CD4-positive, alpha-beta T cell treated with Interleukin-15 for 4 hours (primary cell): Measurements from ENCODE around the gene KIAA1671.
"Not testable (repeated sequence)": the region's sequence is repeated elsewhere in the genome, so short reads cannot be mapped to it uniquely, and the experiment has no call there.

ENCODE experiments used
- DNase-seq: peaks from one replicate; pipeline ENCODE4 v3.0.0-alpha.2; 2020; ENCODE audit warnings: low spot score

The KIAA1671 gene

DNA sequence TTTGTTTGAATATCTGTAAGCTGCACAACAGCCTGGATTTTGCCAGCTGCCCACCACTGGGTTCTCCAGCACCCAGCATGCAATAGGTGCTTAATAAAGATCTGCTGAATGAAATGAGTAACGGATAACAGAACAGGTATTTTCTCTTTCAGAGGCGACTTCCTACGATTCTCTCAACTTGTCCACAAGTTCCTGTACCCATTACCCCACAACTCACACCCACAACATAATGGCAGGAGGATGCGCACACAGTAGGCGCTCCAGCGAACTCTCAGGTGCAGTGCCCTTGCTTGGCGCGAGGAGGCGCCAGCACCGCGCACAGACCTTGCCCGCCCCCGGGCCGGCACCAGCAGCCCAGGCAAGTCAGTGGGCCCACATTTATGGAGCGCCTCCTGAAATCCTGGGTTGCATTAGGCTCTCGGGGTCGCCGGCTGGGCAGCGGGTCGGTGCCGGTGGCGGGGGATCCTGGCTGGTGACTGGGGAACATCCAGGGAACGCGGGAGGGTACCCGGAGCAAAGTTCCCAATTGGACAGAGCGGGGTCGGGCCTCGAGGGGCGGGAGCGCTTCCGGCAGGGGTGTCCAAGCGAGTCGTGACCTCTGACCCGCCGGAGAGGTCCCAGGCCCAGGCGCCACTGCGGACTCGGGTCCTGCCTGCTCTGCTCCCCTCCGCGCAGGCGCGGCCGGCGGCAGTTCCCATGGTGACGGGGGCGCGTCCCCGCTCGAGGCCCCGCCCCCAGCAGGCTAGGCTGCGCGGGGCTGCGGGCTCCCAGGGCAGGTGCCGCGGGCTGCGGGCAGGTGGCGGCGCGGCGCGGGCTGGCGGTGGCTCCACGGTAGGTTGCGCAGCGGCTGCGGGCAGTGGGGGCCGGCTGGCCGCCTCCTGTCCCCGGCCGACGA, at the start of gene KIAA1671:
KIAA1671 (plus strand) TSS at position 775 of the 895 bp plus-strand sequence. CDS start 75,284 bp downstream, outside the sequence.
- peak; percentile 83 for DNase-seq

DNA sequence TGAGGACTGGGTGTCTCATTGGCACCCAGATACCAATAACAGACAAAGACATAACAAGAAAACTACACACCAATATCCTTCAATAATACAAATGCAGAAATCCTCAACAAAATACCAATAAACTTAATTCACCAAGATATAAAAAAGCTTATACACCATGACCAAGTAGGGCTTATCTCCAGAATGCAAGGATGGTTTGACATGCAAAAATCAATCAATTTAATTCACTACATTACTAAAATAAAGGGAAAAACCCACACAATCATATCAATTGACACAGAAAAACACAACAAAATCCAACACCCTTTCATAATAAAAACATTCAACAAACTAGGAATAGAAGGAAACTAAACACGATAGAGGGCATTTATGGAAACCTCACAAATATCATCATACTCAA, 46.6 kb upstream of the KIAA1671 start:
- DNase-seq: no peak

DNA sequence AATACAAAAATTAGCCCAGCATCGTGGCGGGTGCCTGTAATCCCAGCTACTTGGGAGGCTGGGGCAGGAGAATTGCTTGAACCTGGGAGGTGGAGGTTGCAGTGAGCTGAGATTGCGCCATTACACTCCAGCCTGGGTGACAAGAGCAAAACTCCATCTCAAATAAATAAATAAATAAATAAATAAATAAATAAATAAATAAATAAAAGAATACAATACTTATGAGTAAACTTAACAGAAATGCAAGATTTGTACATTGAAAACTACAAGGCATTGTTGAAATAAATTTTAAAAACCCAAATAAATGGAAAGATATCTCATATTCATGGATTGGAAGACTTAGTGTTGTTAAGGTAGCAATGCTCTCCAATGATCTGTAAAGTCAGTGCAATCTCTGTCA, 45.4 kb upstream of the KIAA1671 start:
- not testable (repeated sequence) for DNase-seq

DNA sequence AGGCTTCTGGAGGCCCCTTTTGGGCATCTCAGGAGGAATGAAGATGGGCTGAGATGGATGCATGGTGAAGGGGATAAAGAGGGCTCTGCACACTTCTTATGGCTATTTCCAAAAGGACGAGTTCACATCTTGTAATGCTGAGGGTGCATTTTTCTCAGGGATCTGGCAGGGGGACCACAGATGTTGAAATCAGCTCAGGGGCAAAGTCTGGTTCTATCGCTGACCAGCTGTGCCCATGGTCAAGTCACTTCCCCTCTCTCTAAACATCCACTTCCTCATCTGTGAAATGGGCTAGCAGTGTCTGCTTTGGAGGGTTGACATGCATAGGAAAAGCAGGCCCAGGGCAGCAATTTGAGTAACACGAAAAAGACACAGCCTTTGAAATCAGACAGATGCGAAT, 32.5 kb upstream of the KIAA1671 start:
- DNase-seq: no peak

DNA sequence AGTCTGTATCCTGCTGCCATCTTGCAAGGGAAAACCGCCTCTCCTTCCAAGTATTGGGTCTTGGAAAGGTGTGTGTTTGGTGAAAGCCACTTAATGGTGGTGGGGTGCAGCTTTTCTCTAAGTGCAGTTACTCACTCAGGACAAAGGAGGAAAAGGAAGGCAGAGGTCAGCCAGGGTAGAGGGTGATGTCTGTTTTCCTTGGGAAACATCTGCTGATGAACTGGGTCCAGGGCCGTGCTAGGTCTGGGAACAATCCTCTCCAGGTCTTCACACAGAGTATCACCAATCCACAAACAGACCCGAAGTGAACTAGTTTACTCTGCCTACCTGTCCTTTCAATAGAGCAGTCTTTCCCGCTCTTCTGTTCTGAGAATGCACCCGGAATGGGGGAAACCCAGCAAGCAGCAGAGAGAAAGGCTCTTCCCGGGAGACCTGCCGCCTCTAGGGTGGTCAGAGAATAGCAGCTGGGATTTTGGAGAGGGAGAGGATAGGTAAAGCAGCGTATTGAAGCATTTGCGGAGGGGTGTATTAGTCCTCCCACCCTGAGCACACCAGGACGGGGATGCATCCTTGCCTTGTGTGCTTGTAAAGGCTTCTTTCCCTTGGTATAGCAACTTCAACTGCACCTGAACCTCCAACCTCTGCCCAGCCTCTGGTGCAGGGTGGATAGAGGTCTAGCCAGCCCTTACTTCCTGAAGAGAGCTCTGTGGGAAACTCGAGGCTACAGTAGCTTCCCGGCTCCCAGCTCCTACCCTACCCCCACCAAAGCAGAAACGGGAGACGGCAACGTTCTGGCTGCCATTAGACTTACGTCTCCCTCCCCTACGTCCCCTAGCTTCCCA, 26.7 kb upstream of the KIAA1671 start:
- no peak for DNase-seq

DNA sequence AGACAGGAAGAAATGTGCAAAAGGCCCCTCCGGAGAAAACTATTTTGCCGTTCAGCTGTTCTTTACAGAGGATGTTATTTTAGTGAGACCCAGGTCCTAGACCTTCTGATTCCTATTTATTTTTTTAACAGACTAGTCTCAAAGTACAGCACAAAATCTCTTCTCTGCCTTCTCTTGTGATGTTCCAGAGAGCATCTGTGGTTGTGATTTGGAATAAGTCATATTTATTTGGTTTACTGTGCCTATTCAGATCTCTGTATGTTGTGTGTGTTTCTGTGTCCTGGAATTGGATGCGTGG, 26.1 kb upstream of the KIAA1671 start:
- no peak for DNase-seq

DNA sequence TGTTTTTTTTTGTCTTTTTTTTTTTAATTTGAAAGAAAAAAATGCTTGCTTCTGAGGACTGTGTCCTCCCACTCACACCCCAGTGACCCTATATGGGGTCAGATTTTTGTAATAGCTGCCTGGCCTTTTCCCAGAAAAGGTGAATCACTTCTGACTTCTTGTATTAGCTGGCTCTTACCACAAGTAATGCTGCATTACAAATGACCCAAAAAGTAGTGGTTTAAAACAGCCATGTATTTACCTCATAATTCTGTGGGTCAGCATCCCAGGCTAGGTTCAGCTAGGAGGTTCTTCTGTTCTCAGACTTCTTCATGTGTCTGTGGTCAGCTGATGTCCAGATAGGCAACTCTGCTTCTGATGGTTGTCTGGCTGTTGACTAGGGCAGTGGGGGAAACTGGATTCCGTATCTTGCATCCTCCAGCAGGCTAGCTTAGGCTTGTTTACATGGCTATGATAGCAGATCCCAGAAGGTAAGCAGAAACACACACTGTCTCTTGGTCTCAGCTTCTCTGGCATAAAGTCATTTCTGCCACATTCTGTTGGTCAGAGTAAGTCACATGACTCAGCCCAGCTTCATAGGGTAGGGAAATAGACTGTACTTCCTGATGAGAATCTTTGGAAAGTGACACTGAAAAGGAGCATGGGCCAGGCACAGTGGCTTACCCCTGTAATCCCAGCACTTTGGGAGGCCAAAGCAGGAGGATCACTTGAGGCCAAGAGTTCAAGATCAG, 25.5 kb upstream of the KIAA1671 start:
- DNase-seq: no peak

DNA sequence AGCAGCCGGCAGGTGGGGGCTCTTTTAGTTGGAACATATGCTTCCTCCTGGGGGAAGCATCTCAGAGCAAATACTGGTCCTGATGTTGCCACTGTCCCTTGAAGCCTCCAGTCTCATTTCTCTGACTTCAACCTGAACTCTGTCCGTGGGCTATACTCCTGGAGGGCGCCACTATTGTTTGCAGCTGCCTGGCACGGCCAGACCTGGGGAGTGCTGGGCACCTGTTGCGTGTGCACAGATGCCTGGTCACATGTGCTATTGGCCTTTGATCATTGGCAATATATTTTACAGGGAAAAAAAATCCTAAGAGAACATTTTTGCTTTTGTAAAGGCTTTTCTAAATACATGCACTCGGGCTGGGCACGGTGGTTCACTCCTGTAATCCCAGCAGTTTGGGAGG, 24.2 kb upstream of the KIAA1671 start:
- no peak for DNase-seq

DNA sequence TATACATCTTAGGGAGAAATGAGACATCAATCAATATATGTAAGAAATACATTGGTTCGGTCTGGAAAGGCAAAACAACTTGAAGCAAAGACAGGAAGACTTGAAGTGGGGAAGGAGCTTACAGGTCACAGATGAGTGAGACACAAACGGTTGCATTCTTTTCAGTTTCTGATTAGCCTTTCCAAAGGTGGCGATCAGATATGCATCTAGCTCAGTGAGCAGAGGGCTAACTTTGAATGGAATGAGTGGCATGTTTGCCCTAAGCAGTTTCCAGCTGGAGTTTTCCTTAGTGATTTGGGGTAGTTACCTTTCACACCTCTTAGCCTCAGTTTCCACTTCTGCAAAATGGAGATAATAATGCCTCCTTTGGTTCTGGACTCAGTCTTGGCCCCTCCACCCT, 21.8 kb upstream of the KIAA1671 start:
- no peak for DNase-seq

DNA sequence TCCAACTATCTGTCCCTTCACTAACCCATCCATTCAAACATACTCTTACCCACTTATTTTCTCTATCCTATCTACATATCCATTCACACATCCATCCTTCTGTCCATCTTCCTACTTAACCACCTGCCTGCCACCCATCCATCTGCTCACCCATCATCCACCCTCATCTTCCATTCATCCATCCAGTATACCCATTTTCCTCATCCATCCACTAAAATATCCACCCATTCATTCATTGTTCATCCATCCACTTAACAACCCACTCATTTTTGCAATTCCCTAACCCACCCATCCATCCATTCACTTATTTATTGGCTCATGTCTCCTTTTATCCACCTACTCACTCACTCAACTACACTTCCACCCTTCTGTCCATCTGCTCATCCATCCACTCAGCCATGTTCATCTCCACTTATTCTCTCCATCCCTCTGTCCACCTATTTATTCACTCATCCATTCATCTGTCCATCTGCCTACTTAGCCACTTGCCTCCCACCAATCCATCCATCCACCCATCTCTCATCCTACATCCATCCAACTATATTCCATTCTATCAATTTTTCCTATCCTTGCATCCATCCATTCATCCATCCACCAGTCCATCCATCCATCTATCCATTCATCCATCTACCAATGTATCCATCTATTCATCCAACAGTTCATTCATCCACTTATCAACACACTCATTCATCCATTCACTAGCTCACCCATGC, 16.6 kb upstream of the KIAA1671 start:
- DNase-seq: no peak

DNA sequence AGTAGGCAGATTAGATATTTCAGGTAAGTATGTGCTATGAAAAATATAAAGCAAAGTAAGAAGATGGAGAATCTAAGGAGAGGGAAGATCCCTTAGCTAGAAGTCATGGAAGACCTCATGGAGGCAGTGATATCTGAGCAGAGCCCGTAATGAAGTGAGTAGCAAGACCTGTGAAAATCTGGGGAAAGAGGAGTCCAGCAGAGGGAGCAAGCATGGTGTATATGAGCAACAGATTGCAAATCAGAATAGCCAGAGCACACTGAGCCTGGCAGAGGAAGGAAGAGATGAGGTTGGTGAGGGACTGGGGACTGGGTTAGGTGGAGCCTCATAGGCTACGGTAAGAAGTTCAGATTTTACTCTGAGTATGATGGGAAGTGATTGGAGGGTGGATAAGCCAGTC, 15.4 kb upstream of the KIAA1671 start:
- no peak for DNase-seq

DNA sequence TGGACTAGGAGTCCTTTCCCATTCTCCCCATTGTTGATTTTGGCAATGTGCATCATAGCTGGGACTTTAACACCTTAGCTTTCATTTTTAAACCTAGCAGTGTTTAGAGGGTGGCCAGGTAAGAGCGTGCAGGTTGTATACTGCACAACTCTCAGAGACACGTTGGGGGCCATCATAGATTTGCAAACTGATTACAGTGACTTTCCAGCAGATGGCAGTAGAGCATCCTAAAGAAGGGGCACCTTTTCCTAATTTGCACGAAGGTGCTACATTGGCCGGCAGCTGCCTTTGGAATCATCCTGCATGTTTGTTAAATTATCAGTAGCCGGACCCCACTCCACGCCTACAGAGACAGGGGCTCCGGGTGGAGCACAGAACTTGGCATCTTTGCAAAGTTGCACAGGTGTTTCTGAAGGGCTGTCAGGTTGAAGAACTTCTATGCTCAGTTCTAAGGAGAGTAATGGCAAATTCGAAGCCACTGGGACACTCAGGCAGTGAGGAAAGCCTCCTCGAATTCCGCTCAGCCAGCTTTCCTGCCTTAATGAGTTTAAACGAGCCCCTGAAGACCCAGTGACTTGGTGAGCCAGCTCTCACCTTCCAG, 13.7 kb upstream of the KIAA1671 start:
- DNase-seq: peak; percentile 53

DNA sequence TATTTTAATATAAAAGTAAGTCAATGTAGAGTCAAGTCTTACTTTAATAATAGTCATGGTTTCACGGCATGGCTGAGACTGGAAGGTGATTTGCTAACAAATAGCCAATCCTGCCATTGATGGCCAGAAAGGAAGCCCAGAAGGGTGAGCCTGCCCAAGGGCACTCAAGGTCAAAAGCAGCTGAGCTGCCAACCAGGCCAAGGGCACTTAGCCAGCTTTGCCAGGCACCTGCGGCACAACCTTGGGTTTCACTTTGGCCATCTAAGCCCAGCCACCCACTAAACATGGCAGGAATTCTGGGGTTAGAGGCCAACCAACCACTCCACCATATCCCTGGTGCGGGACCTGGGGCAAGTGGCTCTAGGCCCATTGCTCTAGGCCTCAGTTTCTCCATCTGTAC, 10.2 kb upstream of the KIAA1671 start:
- DNase-seq: no peak

DNA sequence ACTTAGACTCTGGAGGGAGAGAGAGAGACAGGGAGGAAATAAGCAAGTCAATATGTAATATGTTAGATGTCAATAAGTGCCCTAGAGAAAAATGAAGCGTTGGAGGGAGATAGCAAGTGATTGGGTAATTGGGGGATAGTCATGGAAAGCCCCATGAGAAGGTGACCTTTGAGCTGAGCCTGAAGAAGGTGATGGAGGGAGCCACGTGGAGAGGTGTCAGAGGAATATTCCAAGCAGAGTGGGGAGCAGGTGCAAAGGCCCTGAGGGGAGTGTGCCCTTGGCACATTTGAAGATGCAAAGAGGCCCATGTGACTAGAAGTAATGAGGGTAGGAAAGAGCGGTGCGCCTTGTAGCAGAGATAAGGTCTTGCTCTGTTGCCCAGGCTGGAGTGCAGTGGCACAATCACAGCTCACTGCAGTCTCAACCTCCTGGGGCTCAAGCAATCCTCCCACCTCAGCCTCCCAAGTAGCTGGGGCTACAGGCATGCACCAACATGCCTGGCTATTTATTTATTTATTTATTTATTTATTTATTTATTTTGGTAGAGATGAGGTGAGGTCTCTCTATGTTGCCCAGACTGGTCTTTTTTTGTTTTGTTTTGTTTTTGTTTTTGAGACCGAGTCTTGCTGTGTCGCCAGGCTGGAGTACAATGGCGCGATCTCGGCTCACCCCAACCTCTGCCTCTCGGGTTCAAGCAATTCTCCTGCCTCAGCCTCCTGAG, 8.1 kb upstream of the KIAA1671 start:
- DNase-seq: no peak

DNA sequence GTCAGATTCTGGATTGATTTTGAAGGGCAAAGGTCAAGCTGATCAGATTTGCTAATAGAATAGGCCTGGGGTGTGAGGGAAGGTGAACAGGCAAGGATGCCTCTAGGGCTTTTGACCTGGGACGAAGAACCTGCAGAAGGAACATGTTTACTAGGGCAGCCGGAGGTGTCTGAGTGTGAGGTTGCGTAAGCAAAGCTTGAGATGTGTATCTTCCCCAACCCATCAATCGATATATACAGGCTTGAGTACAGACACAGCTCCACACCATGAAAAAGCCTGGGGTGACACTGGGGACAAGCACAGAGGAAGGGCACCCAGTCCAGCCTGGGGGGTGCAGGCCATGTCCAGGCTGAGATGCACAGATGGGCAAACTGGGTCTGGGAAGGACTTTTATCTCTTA, 7.1 kb upstream of the KIAA1671 start:
- no peak for DNase-seq

DNA sequence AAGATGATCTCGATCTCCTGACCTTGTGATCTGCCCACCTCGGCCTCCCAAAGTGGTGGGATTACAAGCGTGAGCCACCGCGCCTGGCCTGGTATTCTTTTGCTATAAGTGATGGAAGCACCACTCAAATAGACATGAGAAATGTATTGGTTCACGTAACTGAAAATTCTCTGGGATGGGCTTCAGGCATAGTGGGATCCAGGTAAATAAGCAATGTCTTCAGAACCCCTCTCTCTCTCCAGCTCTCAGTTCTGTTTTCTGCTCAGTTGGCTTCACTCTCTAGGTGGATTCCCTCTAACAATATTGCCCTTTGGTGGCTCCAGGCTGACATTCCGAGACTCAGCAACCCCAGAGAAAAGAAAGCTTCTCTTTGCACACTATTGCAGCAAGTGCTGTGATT, 5.1 kb upstream of the KIAA1671 start:
- DNase-seq: no peak

DNA sequence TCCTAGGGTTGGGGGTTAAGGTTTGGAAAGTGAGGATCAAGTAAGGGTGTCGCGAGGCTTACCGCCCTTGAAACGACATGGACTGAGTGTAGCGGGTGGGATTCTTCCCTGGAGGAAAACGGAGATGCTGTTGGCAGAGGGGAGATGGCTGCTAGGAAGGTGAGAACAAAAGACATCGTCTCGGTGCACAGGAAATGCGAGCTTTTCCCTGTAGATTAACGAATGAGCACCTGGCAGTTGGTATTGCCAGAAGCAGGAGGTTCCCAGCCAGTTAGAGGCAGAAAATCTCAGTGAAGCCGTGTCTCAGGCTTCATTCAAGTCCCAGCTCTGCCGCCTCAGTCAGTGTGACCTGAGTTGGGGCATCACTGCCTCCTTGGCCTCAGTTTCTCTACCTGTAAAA, 4.6 kb upstream of the KIAA1671 start:
- DNase-seq: no peak

DNA sequence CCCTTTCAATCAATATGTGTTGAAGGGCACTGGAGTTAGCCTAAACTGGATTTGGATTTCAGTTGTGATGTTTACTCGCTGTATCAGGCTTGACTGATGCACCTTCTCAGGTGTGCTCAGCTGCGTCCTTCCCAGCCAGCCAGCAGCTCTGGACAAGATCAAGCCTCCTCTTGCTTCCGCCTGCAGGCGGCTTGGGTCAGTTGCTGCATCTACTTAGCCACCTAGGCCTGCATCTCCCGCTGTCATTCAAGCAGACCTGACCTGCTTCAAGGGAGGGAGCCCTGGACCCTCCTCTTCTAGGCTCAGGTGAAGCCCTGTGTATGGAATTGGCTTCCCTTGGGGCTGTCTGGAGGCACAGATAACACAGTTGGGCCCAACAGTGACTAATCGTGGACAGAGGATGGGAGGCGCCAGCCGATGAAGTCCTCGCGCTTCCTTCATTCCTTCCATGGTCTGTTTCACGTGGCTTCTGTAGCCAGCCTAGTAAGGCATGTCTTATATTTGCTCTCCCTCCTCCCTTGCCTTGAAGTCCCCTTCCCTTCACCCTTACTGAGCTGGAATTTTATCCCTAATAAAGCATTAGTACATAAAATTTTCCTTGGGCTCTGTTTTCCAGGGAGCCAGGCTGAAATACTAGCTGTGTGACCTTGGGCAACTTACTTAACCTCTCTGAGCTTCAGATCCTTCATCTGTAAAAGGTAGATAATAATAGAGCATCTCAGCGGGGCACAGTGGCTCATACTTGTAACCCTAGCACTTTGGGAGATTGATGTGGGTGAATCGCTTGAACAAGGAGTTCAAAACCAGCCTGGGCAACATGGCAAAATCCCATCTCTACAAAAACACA, 3.9 kb upstream of the KIAA1671 start:
- no peak for DNase-seq

DNA sequence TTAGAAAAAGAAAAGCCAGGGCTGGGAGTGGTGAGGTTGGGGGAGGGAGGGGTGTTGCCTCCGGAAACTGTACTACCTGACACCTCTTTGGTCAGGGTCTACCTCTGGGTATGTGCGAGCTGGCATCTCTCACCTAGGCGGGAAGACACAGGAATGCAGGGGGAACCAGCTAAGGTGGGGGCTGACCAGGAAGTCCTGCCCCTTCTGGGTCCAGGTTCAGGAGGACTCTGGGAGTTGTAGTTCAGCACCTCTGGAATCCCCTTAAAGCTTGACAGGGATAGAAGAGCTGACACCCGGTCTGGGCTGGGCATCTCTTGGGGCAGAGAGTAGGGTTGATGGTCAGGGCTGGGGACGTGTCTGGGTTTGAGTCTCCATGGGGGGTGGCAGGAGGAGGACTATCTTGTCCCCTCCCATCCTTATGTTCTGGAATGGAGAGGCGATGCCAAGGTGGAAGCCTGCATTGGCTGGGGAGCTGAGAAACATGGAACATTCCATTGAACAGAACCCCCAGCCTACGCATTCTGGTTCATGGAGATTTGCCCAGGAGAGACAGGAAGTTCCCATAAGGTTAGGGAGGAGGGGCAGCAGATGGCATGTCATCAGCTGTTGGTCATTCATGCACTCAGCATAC, 2.1 kb upstream of the KIAA1671 start:
- DNase-seq: no peak
